ENCODE results near the gene CEP72.
"Not testable (repeated sequence)": the region's sequence is repeated elsewhere in the genome, so short reads cannot be mapped to it uniquely, and the experiment has no call there.

The CEP72 gene

GRCh38 chr5:600886-601541 is 11.1 kb upstream of the CEP72 start:
- DNase-seq, result no peak

GRCh38 chr5:601771-602465 is 10.2 kb upstream of the CEP72 start:
- DNase-seq, result no peak

GRCh38 chr5:602466-603035 is 9.6 kb upstream of the CEP72 start:
- DNase-seq, result no peak

GRCh38 chr5:603081-603998 is 8.8 kb upstream of the CEP72 start:
- DNase-seq, result no peak

- no peak for DNase-seq
These were observed 7.7 kb upstream of the CEP72 start for GRCh38 chr5:604391-604831.

GRCh38 chr5:605090-605489 is 7.0 kb upstream of the CEP72 start:
- DNase-seq, result not testable (repeated sequence)

GRCh38 chr5:606061-606460 is 6.1 kb upstream of the CEP72 start:
- DNase-seq, result no peak

GRCh38 chr5:606526-607399 is 5.4 kb upstream of the CEP72 start:
- DNase-seq, result no peak

- DNase-seq, result no peak
These were observed 4.4 kb upstream of the CEP72 start for GRCh38 chr5:607541-608428.

GRCh38 chr5:608429-609370 is 3.4 kb upstream of the CEP72 start:
- DNase-seq, result no peak

- no peak for DNase-seq
These were observed 2.6 kb upstream of the CEP72 start for GRCh38 chr5:609506-609905.

GRCh38 chr5:610011-610743 is 2.0 kb upstream of the CEP72 start:
- DNase-seq, result no peak

- no peak for DNase-seq
These were observed 1.1 kb upstream of the CEP72 start for GRCh38 chr5:610744-611730.

- no peak for DNase-seq
These were observed 621 bp downstream of the CEP72 start for GRCh38 chr5:612498-613424.

- DNase-seq, result no peak
These were observed 4.4 kb downstream of the CEP72 start for GRCh38 chr5:616484-617039.

GRCh38 chr5:617896-618295 is 5.8 kb downstream of the CEP72 start:
- DNase-seq, result no peak

All from T1000 (cell line).